K562 (cell line): ENCODE data around the gene GINS2. TPM values are rescaled to one million over a fixed set of nuclear protein-coding genes. Genes with fewer than 3 reads are reported as not detected.
A peak's percentile ranks its signal among the peaks of the same experiment; 100 is the strongest.

Experiments used
- ESRRA ChIP-seq: fragments of 450-650 bp; IDR thresholded peaks from 2 replicates; pipeline ENCODE4 v1.6.1; 2014; ENCODE audit warnings: low read depth, mild to moderate bottlenecking, moderate library complexity, borderline replicate concordance
- ETV6 ChIP-seq, 3 experiments: fragments of 150-350 bp in 1 of 3; sonication (generic) in 1 of 3; formaldehyde crosslinking in 1 of 3; IDR thresholded peaks; 2 replicates each; pipeline versions ENCODE4 v1.6.1 to v1.8.0; 2014 to 2022; ENCODE audit warnings: borderline replicate concordance in 2 of 3, low read depth in 2 of 3, antibody characterized with exemption in 1 of 3, low read length in 1 of 3, mild to moderate bottlenecking in 1 of 3, missing genetic modification reagents in 1 of 3
- GATA2 ChIP-seq: sonication (generic); formaldehyde crosslinking; IDR thresholded peaks from 2 replicates; pipeline ENCODE4 v1.4.0; 2020; ENCODE audit warnings: mild to moderate bottlenecking, missing genetic modification reagents
- SMARCA4 ChIP-seq: fragments of 450-650 bp; IDR thresholded peaks from 2 replicates; pipeline ENCODE4 v1.6.1; 2016
- ZNF146 ChIP-seq: IDR thresholded peaks from one replicate; pipeline ENCODE4 v1.6.1; 2018; ENCODE audit warnings: missing compliant biosample characterization; ENCODE audit not compliant: unreplicated experiment
- ZNF695 ChIP-seq: fragments of 450-650 bp; formaldehyde crosslinking; IDR thresholded peaks from 2 replicates; pipeline ENCODE4 v1.4.0; 2020; ENCODE audit warnings: mild to moderate bottlenecking, moderate library complexity
- polyA plus RNA-seq, 8 experiments: library from polyadenylated mRNA; depleted of rRNA in 4 of 8; stranded (reverse) in 5 of 8; unstranded in 3 of 8; fragments of >200 nt; fragmentation: Nextera tagmentation in 2 of 8; fragmentation: Illumina TruSeq in 1 of 8; extraction: Ambion mirVana in 2 of 8; extraction: Trizol in 1 of 8; gene quantifications; 2 replicates each; pipeline versions ENCODE4 v1.2.1 to v1.2.3, GENCODE V29; 2011 to 2014; ENCODE audit warnings: inconsistent platforms in 1 of 8, missing spikeins in 1 of 8
- total RNA-seq, 7 experiments: library from RNA; depleted of rRNA in 6 of 7; stranded (reverse); fragments of >200 nt in 6 of 7; fragmentation: Illumina TruSeq in 2 of 7; extraction: Trizol in 2 of 7; gene quantifications; 2 replicates each; pipeline versions ENCODE4 v1.2.1 to v1.2.3, GENCODE V29; 2011 to 2021; ENCODE audit warnings: low replicate concordance in 1 of 7
- TF ChIP-seq, protein P1 (sequence below): fragments of 450-650 bp; IDR thresholded peaks from 2 replicates; pipeline ENCODE4 v1.6.1; 2016; ENCODE audit warnings: mild to moderate bottlenecking, moderate library complexity
- TF ChIP-seq, protein P2 (sequence below), 3 experiments: IDR thresholded peaks in 2 of 3; conservative IDR thresholded peaks in 1 of 3; 2 replicates each; pipeline ENCODE4 v1.5.1; 2011 to 2012; ENCODE audit warnings: low read length in 3 of 3, mild to moderate bottlenecking in 3 of 3, control low read depth in 2 of 3, improper control_type of control experiment in 1 of 3, inconsistent platforms in 1 of 3, low read depth in 1 of 3, mixed read lengths in 1 of 3, moderate library complexity in 1 of 3; ENCODE audit not compliant: insufficient read depth in 2 of 3

The GINS2 gene
- total and polyA plus RNA-seq, 9 of the 15 experiments (the other 6 are each of a cell fraction or from before 2014, with no cell fraction given) = 40.4 to 76.2 (median 44.6) TPM

DNA sequence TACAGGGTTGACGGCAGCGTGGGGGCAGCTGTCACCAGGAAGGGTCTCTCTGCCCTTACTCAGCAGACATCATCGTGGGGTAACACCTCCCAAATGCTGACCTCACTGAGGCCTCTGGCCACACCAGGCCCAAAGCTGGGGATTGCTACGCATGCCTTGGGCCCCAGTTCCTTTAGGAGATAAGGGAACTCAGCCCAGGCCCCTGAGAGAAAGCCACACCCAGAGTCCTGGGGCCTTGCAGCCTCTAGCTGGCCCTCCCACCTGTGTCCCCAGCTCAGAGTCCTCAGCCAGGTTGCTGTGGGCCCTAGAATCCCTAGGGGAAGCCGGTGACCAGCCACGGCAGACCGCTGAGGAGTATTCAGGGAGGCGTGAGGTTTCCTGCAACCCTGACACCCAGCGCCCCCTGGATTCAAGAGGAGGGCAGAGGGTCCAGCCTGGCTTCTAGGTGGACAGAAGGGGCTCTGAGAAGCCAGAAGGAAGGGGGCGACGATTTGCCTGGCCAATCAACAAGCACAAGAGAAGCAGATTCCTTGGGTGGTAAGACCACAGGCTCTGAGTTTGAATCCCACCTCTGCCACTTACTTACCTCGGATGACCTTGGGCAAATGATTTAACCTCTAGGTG is 10.3 kb upstream of the GINS2 start (continued):
- TF ChIP-seq, protein P1, sequence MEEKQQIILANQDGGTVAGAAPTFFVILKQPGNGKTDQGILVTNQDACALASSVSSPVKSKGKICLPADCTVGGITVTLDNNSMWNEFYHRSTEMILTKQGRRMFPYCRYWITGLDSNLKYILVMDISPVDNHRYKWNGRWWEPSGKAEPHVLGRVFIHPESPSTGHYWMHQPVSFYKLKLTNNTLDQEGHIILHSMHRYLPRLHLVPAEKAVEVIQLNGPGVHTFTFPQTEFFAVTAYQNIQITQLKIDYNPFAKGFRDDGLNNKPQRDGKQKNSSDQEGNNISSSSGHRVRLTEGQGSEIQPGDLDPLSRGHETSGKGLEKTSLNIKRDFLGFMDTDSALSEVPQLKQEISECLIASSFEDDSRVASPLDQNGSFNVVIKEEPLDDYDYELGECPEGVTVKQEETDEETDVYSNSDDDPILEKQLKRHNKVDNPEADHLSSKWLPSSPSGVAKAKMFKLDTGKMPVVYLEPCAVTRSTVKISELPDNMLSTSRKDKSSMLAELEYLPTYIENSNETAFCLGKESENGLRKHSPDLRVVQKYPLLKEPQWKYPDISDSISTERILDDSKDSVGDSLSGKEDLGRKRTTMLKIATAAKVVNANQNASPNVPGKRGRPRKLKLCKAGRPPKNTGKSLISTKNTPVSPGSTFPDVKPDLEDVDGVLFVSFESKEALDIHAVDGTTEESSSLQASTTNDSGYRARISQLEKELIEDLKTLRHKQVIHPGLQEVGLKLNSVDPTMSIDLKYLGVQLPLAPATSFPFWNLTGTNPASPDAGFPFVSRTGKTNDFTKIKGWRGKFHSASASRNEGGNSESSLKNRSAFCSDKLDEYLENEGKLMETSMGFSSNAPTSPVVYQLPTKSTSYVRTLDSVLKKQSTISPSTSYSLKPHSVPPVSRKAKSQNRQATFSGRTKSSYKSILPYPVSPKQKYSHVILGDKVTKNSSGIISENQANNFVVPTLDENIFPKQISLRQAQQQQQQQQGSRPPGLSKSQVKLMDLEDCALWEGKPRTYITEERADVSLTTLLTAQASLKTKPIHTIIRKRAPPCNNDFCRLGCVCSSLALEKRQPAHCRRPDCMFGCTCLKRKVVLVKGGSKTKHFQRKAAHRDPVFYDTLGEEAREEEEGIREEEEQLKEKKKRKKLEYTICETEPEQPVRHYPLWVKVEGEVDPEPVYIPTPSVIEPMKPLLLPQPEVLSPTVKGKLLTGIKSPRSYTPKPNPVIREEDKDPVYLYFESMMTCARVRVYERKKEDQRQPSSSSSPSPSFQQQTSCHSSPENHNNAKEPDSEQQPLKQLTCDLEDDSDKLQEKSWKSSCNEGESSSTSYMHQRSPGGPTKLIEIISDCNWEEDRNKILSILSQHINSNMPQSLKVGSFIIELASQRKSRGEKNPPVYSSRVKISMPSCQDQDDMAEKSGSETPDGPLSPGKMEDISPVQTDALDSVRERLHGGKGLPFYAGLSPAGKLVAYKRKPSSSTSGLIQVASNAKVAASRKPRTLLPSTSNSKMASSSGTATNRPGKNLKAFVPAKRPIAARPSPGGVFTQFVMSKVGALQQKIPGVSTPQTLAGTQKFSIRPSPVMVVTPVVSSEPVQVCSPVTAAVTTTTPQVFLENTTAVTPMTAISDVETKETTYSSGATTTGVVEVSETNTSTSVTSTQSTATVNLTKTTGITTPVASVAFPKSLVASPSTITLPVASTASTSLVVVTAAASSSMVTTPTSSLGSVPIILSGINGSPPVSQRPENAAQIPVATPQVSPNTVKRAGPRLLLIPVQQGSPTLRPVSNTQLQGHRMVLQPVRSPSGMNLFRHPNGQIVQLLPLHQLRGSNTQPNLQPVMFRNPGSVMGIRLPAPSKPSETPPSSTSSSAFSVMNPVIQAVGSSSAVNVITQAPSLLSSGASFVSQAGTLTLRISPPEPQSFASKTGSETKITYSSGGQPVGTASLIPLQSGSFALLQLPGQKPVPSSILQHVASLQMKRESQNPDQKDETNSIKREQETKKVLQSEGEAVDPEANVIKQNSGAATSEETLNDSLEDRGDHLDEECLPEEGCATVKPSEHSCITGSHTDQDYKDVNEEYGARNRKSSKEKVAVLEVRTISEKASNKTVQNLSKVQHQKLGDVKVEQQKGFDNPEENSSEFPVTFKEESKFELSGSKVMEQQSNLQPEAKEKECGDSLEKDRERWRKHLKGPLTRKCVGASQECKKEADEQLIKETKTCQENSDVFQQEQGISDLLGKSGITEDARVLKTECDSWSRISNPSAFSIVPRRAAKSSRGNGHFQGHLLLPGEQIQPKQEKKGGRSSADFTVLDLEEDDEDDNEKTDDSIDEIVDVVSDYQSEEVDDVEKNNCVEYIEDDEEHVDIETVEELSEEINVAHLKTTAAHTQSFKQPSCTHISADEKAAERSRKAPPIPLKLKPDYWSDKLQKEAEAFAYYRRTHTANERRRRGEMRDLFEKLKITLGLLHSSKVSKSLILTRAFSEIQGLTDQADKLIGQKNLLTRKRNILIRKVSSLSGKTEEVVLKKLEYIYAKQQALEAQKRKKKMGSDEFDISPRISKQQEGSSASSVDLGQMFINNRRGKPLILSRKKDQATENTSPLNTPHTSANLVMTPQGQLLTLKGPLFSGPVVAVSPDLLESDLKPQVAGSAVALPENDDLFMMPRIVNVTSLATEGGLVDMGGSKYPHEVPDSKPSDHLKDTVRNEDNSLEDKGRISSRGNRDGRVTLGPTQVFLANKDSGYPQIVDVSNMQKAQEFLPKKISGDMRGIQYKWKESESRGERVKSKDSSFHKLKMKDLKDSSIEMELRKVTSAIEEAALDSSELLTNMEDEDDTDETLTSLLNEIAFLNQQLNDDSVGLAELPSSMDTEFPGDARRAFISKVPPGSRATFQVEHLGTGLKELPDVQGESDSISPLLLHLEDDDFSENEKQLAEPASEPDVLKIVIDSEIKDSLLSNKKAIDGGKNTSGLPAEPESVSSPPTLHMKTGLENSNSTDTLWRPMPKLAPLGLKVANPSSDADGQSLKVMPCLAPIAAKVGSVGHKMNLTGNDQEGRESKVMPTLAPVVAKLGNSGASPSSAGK = peak; percentile 75
- TF ChIP-seq ZNF695 (CRISPR knock-in tag) (no peak), SMARCA4 (0 out of 2 replicates have a peak, but pooled peaks have one; percentile 11), ETV6 (IDR thresholded peaks at IDR 0.05; ENCODE audit: borderline replicate concordance in 1 of 2, low read depth in 2 of 2, low read length in 1 of 2) (no peak), ETV6 (CRISPR knock-in tag; IDR thresholded peaks at IDR 0.05; ENCODE audit: borderline replicate concordance) (no peak), ESRRA (peak; percentile 60), ZNF146 (CRISPR knock-in tag) (no peak), GATA2 (CRISPR knock-in tag) (0 out of 2 replicates have a peak, but pooled peaks have one; percentile 13)
- TF ChIP-seq, protein P2, sequence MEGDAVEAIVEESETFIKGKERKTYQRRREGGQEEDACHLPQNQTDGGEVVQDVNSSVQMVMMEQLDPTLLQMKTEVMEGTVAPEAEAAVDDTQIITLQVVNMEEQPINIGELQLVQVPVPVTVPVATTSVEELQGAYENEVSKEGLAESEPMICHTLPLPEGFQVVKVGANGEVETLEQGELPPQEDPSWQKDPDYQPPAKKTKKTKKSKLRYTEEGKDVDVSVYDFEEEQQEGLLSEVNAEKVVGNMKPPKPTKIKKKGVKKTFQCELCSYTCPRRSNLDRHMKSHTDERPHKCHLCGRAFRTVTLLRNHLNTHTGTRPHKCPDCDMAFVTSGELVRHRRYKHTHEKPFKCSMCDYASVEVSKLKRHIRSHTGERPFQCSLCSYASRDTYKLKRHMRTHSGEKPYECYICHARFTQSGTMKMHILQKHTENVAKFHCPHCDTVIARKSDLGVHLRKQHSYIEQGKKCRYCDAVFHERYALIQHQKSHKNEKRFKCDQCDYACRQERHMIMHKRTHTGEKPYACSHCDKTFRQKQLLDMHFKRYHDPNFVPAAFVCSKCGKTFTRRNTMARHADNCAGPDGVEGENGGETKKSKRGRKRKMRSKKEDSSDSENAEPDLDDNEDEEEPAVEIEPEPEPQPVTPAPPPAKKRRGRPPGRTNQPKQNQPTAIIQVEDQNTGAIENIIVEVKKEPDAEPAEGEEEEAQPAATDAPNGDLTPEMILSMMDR (IDR thresholded peaks at IDR 0.05 in 2 of 3, conservative IDR thresholded peaks at IDR 0.05 in 1 of 3; ENCODE audit: insufficient read depth in 2 of 3, low read depth in 1 of 3, low read length in 3 of 3) = peak; percentile 3 to 31 (median 29); a peak in 2 of 6 replicates
